Endodermal cell (in vitro differentiated cells): ENCODE measurements around the gene MAP3K6. TPM values are rescaled to one million over a fixed set of nuclear protein-coding genes. Genes with fewer than 3 reads are reported as not detected.

ENCODE experiments used
- DNase-seq: peaks from one replicate; pipeline ENCODE4 v3.0.0-alpha.2; 2017
- H3K27ac ChIP-seq: 2 replicates; pipeline ENCODE4 v1.5.1; 2013; ENCODE audit warnings: mild to moderate bottlenecking, low read depth, low read length, moderate library complexity
- H3K27me3 ChIP-seq: 2 replicates; pipeline ENCODE4 v1.6.1; 2013; ENCODE audit warnings: mild to moderate bottlenecking, low read length, moderate library complexity; ENCODE audit not compliant: insufficient read depth, control insufficient read depth, poor library complexity, severe bottlenecking
- H3K36me3 ChIP-seq: 2 replicates; pipeline ENCODE4 v1.7.0; 2013; ENCODE audit warnings: mild to moderate bottlenecking, low read length, moderate library complexity; ENCODE audit not compliant: control insufficient read depth, insufficient read depth
- H3K4me1 ChIP-seq: one replicate; pipeline ENCODE4 v1.7.0; 2013; ENCODE audit warnings: low read length; ENCODE audit not compliant: control insufficient read depth, insufficient read depth
- H3K4me3 ChIP-seq: 2 replicates; pipeline ENCODE4 v1.5.1; 2013; ENCODE audit warnings: mild to moderate bottlenecking, low read length, moderate library complexity
- H3K9ac ChIP-seq: 2 replicates; pipeline ENCODE4 v1.6.1; 2013; ENCODE audit warnings: mild to moderate bottlenecking, low read length, moderate library complexity; ENCODE audit not compliant: poor library complexity, severe bottlenecking; ENCODE audit errors: extremely low read depth
- H3K9me3 ChIP-seq: 2 replicates; pipeline ENCODE4 v1.6.1; 2013; ENCODE audit warnings: mild to moderate bottlenecking, low read length, moderate library complexity; ENCODE audit not compliant: control insufficient read depth
- H3K27ac Mint-ChIP-seq: 2 replicates; pipeline ENCODE4 v1.8.0; 2020; ENCODE audit warnings: mixed read lengths
- H3K27me3 Mint-ChIP-seq: 2 replicates; pipeline ENCODE4 v1.8.0; 2021; ENCODE audit warnings: mild to moderate bottlenecking, mixed read lengths; ENCODE audit not compliant: insufficient read depth
- H3K36me3 Mint-ChIP-seq: 2 replicates; pipeline ENCODE4 v1.8.0; 2020; ENCODE audit warnings: low read depth, mixed read lengths
- H3K4me1 Mint-ChIP-seq: 2 replicates; pipeline ENCODE4 v1.8.0; 2020; ENCODE audit warnings: mixed read lengths
- H3K4me3 Mint-ChIP-seq: 2 replicates; pipeline ENCODE4 v1.8.0; 2020; ENCODE audit warnings: mild to moderate bottlenecking, moderate library complexity, mixed read lengths
- H3K9me3 Mint-ChIP-seq: 2 replicates; pipeline ENCODE4 v1.8.0; 2020; ENCODE audit warnings: mild to moderate bottlenecking, mixed read lengths
- CTCF ChIP-seq: fragments of 200-600 bp; sonication (generic); conservative IDR thresholded peaks from 2 replicates; pipeline ENCODE4 v1.5.0; 2021; ENCODE audit warnings: antibody characterized with exemption, mild to moderate bottlenecking
- WGBS, 2 experiments: methylation state at CpG; one replicate each; pipeline versions ENCODE4 v1.1.5 to v1.1.7; 2013; ENCODE audit warnings: missing lambda C conversion rate in 2 of 2, mixed read lengths in 1 of 2; ENCODE audit not compliant: insufficient coverage in 1 of 2, insufficient read length in 1 of 2; 5-methylcytosine and 5-hydroxymethylcytosine counted together
- total RNA-seq, 2 donors: library from RNA; stranded (reverse); fragmentation: NEBNext Ultra II Directional in 1 of 2; extraction: Animal tissue kit (Norgen Biotek cat#: 25700) in 1 of 2; gene quantifications; 2 replicates in 1 of 2; 3 replicates in 1 of 2; pipeline ENCODE4 v1.2.1, GENCODE V29; 2021

Gene MAP3K6
- total RNA-seq, 2 donors from 2014 or later, result 6.6 to 11.5 TPM

- Histone ChIP-seq H3K4me1 (no peaks in the 10 kb centered on the region), H3K4me3 (no peak overlapping the region), H3K27ac (no peak overlapping the region), H3K36me3 (no peaks in the 10 kb centered on the region), H3K9ac (no peak overlapping the region), H3K27me3 (peaks cover 44% of the 10 kb centered on the region), H3K9me3 (no peaks in the 10 kb centered on the region)
- Mint-ChIP-seq H3K4me1 (peaks cover 4% of the 10 kb centered on the region), H3K4me3 (peak overlapping the region; percentile 9), H3K9me3 (no peaks in the 10 kb centered on the region), H3K27ac (no peak overlapping the region), H3K36me3 (peaks cover 5% of the 10 kb centered on the region), H3K27me3 (peaks cover 50% of the 10 kb centered on the region)
- peak; percentile 95 for DNase-seq
- 34 to 37% methylated on average over 17 to 40 of the region's 40 CpGs for WGBS, 2 experiments
- peak; percentile 99 for TF ChIP-seq CTCF
Observed at GRCh38 chr1:27357281-27358037, 9.3 kb downstream of the MAP3K6 start.

DNA sequence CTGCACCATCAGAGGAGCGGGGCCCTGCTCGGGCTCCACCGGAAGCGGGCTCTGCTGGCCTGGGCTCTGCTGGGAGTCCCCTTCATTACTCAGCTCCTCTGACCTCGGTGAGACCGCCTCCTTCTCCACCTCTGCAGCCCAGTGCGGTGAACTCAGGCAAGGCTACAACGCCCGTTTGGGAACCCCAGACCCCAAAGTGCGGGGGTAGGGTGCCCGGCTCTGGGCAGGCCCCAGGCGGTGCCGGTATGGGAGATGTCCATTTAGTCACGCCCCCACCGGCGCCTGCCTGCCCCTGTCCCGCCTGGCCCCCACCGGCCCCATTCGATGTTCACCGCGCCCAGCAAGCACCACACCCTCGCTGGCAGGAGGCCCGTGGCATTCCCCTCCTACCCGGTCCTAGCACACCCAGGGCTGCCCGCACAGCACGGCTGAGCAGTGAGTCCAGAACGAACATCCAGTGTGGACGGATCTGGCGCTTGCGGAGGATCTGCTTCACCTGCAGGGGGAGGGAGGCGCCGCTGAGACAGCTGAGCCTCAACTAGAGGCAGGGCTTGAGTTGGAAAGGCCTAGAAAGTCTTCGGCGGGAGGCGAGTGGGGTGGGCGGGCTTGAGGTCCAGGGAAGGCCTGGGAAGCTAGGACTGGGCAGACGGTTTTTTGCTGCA is 10.0 kb downstream of the MAP3K6 start:
- H3K36me3 Mint-ChIP-seq, result peaks cover 5% of the 10 kb centered on the region
- H3K4me1 Mint-ChIP-seq, result peaks cover 4% of the 10 kb centered on the region
- DNase-seq, result no peak
- H3K27ac Mint-ChIP-seq, result no peak overlapping the region
- H3K9me3 ChIP-seq, result no peaks in the 10 kb centered on the region
- no peaks in the 10 kb centered on the region for H3K36me3 ChIP-seq
- peaks cover 43% of the 10 kb centered on the region for H3K27me3 Mint-ChIP-seq
- no peak overlapping the region for H3K4me3 ChIP-seq
- 90 to 92% methylated on average over 23 to 37 of the region's 37 CpGs for WGBS, 2 experiments
- TF ChIP-seq CTCF, result no peak
- H3K27me3 ChIP-seq, result peaks cover 42% of the 10 kb centered on the region
- H3K4me1 ChIP-seq, result no peaks in the 10 kb centered on the region
- H3K27ac ChIP-seq, result no peak overlapping the region
- no peak overlapping the region for H3K9ac ChIP-seq
- H3K9me3 Mint-ChIP-seq, result no peaks in the 10 kb centered on the region
- H3K4me3 Mint-ChIP-seq, result peak overlapping the region; percentile 9

- H3K9ac ChIP-seq, result no peak overlapping the region
- H3K36me3 ChIP-seq, result no peaks in the 10 kb centered on the region
- H3K27ac Mint-ChIP-seq, result no peak overlapping the region
- no peak overlapping the region for H3K27ac ChIP-seq
- H3K9me3 Mint-ChIP-seq, result no peaks in the 10 kb centered on the region
- no peak for TF ChIP-seq CTCF
- WGBS, 2 experiments, result 94 to 97% methylated on average over 13 of the region's 13 CpGs
- H3K27me3 Mint-ChIP-seq, result peaks cover 38% of the 10 kb centered on the region
- H3K4me1 Mint-ChIP-seq, result peaks cover 4% of the 10 kb centered on the region
- no peak for DNase-seq
- no peaks in the 10 kb centered on the region for H3K9me3 ChIP-seq
- H3K4me3 ChIP-seq, result no peak overlapping the region
- peaks cover 5% of the 10 kb centered on the region for H3K36me3 Mint-ChIP-seq
- H3K27me3 ChIP-seq, result peaks cover 37% of the 10 kb centered on the region
- H3K4me1 ChIP-seq, result no peaks in the 10 kb centered on the region
- no peak overlapping the region for H3K4me3 Mint-ChIP-seq
Observed at GRCh38 chr1:27356277-27356618, 10.5 kb downstream of the MAP3K6 start.
